Stimulated activated effector memory CD8-positive, alpha-beta T cell treated with anti-CD3 and anti-CD28 coated beads, Interleukin-12 subunit alpha, Interleukin-12 subunit beta, amount 100 ng/mL, for 72 hours (primary cell): ENCODE data around the gene SRM.
"Not testable (repeated sequence)": the region's sequence is repeated elsewhere in the genome, so short reads cannot be mapped to it uniquely, and the experiment has no call there.

Source experiments
- ATAC-seq: fragments of 150-1000 bp; cut with Tn5 transposase; 2 replicates; pipeline ENCODE4 v1.10.0; 2021
- DNase-seq, 2 donors: peaks; one replicate each; pipeline ENCODE4 v3.0.0; 2021 to 2022; ENCODE audit warnings: low spot score in 2 of 2
- H3K27ac Mint-ChIP-seq: one replicate; pipeline ENCODE4 v1.8.0; 2022; ENCODE audit warnings: mild to moderate bottlenecking, mixed read lengths
- H3K36me3 Mint-ChIP-seq: one replicate; pipeline ENCODE4 v1.8.0; 2022; ENCODE audit warnings: mild to moderate bottlenecking, mixed read lengths
- H3K4me1 Mint-ChIP-seq: one replicate; pipeline ENCODE4 v1.8.0; 2022; ENCODE audit warnings: mixed read lengths
- H3K4me3 Mint-ChIP-seq: one replicate; pipeline ENCODE4 v1.8.0; 2022; ENCODE audit warnings: mild to moderate bottlenecking, mixed read lengths
- H3K9me3 Mint-ChIP-seq: one replicate; pipeline ENCODE4 v1.8.0; 2022; ENCODE audit warnings: mixed read lengths

Gene SRM

DNA sequence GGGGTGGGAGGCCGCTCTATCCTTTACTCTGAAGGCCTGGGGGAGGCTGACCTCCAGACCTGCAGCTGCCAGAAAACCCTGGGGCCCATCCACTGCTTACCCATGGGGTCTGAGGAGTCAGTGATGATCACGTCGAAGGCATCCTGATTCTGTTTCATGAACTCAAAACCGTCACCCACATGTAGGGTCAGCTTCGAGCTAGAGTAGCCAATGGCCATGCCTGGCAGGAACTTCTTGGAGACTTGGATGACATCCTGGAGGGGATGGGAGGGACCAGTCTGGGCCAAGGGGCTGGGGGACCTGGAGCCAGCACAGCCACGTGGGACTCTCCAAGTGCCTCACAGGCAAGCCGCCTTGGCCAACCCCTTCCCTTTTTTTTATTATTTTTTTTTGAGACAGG is 3.3 kb downstream of the SRM start:
- no peak for DNase-seq
- Mint-ChIP-seq H3K4me3 (no peak overlapping the region), H3K36me3 (peaks cover 70% of the 10 kb centered on the region), H3K27ac (no peak overlapping the region), H3K9me3 (no peaks in the 10 kb centered on the region), H3K4me1 (peaks cover 37% of the 10 kb centered on the region)
- ATAC-seq, result no peak

DNA sequence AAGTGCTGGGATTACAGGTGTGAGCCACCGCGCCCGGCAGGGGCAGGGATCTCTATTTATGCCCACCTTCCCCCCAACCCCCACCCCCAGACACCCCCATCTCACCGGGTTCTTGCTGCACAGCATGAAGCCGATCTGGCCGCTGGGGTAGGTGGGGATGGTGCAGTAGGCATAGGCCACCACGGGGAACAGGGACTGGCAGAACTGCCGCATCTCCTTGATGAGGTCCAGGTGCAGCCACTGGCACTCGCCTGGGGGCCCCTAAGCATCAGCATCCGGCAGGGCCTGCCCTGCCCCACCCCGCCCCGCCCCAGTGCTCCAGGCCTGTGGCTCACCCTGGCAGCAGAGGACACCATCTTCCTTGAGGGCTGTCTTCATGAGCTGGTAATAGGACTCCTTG is 4.1 kb downstream of the SRM start:
- no peak overlapping the region for H3K4me3 Mint-ChIP-seq
- H3K9me3 Mint-ChIP-seq, result no peaks in the 10 kb centered on the region
- H3K36me3 Mint-ChIP-seq, result peaks cover 64% of the 10 kb centered on the region
- no peak for ATAC-seq
- DNase-seq, result no peak
- H3K27ac Mint-ChIP-seq, result no peak overlapping the region
- peaks cover 31% of the 10 kb centered on the region for H3K4me1 Mint-ChIP-seq

DNA sequence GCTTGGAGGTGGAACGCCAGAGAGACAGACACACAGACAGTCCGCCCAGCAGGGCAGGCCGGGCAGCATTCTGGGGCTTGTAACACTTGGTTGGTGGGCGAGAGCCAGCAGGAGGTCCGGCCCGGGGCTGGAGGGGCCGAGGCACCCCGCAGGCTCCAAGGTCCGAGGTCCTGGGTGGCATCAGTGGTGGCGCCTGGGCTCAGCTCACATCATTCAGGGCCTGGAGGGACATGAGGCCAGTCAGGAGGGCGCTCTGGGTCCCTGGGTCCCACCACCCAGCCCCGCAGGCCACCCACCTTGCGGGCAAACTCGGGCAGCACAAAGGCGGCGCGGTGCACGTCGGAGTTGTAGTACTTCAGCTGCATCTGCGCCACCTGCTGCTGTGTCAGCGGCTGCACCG is 5.2 kb downstream of the SRM start:
- no peak for DNase-seq
- Mint-ChIP-seq H3K9me3 (no peaks in the 10 kb centered on the region), H3K4me1 (peaks cover 26% of the 10 kb centered on the region), H3K4me3 (no peak overlapping the region), H3K36me3 (peaks cover 57% of the 10 kb centered on the region), H3K27ac (no peak overlapping the region)
- no peak for ATAC-seq

DNA sequence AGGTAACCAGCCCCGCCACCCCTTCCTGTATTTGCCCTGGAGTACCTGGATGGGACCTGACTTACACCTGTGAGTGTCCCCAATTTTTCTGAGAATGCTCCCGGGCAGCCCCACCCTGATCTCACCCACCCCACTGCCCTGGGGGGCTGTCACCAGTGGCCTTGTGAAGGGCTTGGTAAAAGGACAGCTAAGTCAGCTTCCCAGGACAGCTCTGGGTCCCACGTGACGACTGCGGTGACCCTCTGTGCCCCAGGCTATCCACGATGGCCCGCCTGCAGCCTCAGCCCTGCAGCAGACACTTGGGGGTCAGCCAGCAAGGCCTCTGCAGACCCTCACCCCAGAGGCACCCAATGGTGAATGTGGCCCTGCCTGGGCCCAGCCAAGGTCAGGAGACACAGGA is 5.6 kb downstream of the SRM start:
- no peak overlapping the region for H3K27ac Mint-ChIP-seq
- peaks cover 25% of the 10 kb centered on the region for H3K4me1 Mint-ChIP-seq
- H3K9me3 Mint-ChIP-seq, result no peaks in the 10 kb centered on the region
- H3K36me3 Mint-ChIP-seq, result peaks cover 54% of the 10 kb centered on the region
- DNase-seq (no peak), ATAC-seq (no peak)
- no peak overlapping the region for H3K4me3 Mint-ChIP-seq

DNA sequence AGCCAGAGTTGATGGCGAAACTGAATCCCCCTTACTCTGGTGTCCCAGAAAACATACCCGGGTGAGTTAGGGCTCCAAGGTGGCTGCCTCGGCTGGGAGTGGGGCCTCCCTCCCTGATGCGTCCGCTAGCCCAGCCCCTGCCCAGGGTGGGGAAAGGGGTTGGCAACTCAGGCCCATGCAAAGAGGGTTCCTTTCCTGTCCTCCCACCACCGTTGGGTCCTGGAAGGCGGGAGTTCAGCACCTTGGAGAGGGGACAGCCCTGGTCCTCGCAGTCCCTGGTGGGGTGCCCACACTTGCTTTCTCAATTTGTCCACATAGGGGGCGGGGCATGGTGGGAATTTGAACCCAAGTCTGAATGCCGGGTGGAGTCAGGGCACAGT is 6.1 kb downstream of the SRM start:
- Mint-ChIP-seq H3K4me1 (peaks cover 20% of the 10 kb centered on the region), H3K9me3 (no peaks in the 10 kb centered on the region), H3K27ac (no peak overlapping the region), H3K36me3 (peaks cover 50% of the 10 kb centered on the region), H3K4me3 (no peak overlapping the region)
- peak; percentile 31 for ATAC-seq
- DNase-seq, result no peak

DNA sequence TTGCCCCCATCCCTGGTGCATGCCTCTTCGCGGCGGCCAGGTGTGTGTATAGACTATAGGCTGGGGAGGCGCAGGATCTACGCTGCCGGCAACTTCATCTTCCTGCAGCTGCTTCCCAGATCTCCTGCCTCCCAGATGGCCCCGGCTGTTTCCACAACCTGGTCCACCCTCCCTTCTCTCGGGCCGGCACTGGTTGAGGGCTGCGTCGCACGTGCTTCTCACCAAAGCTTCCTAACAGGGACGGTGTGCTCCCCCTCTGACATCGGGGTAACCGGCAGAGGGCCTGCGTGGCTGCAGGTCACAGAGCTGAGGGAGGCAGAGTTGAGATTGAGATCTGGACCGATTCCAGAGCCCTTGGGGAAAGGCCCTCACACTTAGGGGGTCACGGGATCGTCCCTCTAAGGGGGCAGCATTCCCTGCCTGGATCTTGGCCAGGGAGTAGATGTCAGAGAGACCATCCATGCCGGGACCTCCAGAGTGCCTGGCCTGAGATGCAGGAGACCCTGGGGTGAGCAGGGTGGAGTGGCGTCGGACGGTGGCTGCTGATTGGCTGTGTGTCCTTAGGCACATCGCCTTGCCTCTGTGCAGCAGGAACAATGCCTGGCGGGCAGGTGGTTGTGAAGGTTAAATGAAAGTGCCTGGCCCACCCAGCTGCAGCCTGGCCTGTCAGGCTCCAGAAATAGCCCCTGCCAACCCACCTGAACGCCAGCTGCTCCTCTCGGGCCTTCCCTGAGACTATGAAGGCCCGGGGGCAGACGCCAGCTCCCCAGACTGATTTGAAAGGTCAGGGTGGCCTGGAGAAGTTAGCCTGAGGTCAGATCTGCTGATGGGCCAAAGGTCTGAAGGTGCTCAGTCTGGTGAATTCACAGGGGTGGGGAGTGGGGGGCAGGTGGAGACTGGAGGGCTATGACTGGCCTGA is 6.7 kb downstream of the SRM start:
- Mint-ChIP-seq H3K27ac (peak overlapping the region; percentile 68), H3K4me3 (no peak overlapping the region), H3K36me3 (peaks cover 43% of the 10 kb centered on the region), H3K4me1 (peaks cover 17% of the 10 kb centered on the region), H3K9me3 (no peaks in the 10 kb centered on the region)
- ATAC-seq (peak; percentile 40), DNase-seq (no peak)

DNA sequence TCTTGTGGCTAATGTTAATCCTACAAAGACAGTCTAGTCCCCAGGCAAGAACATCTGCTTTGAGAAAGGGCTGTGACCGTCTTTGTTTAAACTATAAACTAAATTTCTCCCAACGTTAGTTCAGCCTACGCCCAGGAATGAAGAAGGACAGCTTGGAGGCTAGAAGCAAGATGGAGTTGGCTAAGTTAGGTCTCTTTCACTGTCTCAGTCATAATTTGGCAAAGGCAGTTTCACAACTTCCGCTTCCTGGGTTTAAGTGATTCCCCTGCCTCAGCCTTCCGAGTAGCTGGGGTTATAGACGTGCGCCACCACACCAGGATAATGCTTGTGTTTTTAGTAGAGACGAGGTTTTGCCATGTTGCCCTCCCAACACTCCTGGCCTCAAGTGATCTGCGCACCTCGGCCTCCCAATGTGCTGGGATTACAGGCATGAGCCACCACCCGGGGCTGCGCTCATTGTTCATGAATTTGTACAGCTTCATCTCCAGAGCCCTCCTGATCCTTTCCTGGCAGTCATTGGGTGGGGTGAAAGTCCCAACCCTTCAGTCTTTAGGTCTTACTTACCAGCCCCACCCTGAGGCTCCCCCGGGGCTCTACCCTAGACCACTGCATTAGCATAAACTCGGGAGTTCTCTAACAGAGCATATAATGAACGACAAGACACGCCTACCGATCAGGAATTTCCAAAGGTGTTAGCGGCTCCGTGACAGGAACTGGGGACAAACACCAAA is 7.9 kb downstream of the SRM start:
- H3K9me3 Mint-ChIP-seq, result no peaks in the 10 kb centered on the region
- H3K36me3 Mint-ChIP-seq, result peaks cover 32% of the 10 kb centered on the region
- no peak overlapping the region for H3K4me3 Mint-ChIP-seq
- ATAC-seq, result no peak
- H3K4me1 Mint-ChIP-seq, result peaks cover 7% of the 10 kb centered on the region
- DNase-seq, result no peak
- H3K27ac Mint-ChIP-seq, result peak overlapping the region; percentile 9

DNA sequence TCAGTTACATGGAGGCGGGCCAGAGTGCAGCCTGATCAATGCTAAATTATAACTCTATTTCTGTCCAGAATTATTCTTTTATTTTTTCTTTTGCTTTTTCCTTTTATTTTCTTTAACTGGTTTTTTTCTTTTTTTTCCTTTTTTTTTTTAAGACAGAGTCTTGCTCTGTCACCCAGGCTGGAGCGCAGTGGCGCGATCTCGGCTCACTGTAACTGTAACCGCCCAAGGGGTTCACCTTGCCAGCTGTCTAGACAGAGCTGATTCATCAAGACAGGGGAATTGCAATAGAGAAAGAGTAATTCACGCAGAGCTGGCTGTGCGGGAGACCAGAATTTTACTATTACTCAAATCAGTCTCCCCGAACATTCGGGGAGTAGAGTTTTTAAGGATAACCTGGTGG is 8.7 kb downstream of the SRM start:
- H3K9me3 Mint-ChIP-seq, H3K4me3 Mint-ChIP-seq, H3K4me1 Mint-ChIP-seq, DNase-seq, ATAC-seq: not testable (repeated sequence)
- H3K27ac Mint-ChIP-seq, result peak overlapping the region; percentile 9
- peaks cover 23% of the 10 kb centered on the region for H3K36me3 Mint-ChIP-seq

DNA sequence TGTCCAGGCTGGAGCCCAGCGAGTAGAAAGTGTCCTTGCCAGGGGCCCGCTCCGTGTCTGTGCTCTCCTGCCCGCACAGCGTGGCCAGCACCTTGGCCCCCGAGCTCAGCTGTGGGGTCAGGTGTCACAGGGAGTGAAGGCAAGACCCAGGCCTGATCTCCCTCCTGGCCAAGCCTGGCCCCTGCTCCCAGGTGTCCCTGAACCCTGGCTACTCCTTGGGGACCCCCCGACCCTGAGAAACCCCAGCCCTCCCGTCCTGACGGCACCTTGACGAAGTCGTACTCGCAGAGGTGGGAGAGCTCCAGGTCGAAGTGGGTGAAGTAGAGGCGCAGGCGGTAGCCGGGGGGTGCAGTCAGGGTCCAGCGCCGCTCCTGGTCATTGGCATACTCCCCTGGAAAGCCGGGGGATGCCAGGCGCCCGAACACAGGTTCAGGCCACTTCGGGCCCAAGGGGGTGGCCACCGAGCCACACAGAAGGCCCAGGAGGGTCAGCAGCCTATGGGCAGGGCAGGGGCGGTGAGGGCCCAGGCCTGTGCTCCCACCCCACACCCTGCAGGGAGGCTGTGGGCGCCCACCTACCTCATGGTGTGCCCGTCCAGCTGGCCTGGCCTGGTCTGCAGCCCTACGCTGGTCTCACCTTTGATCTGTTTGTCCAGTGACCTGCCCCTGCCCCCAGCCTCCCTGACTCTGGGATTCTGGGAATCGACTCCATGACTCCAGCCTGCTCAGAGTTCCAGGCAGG is 13.0 kb downstream of the SRM start, which contains the start of gene MASP2:
Gene MASP2, minus strand, starts transcription at position 615 of the 741 bp plus-strand sequence. Its CDS starts 32 bp downstream, at position 583.
- no peak within 1 kb of the TSS for H3K4me3 Mint-ChIP-seq
- H3K4me1 Mint-ChIP-seq, result no peaks in the 10 kb centered on the region
- H3K27ac Mint-ChIP-seq, result no peak within 1 kb of the TSS
- no peaks in the 10 kb centered on the region for H3K9me3 Mint-ChIP-seq
- DNase-seq (no peak), ATAC-seq (no peak)
- H3K36me3 Mint-ChIP-seq, result no peaks in the 10 kb centered on the region

DNA sequence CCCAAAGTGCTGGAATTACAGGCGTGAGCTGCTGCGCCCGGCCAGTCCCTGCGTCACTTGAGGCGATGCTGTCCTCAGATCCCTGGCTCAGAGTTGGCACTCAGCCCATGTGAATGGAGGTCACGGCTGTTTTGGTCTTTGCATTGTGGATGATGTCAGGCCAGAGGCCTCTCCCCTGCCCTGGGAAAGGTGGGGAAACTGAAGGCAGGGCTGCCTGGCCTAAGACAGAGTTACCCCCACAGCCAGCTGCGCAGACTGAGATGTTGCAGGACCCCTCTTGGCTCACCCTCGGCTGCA is 13.6 kb downstream of the SRM start:
- Mint-ChIP-seq H3K9me3 (no peaks in the 10 kb centered on the region), H3K27ac (no peak overlapping the region)
- no peak for ATAC-seq

DNA sequence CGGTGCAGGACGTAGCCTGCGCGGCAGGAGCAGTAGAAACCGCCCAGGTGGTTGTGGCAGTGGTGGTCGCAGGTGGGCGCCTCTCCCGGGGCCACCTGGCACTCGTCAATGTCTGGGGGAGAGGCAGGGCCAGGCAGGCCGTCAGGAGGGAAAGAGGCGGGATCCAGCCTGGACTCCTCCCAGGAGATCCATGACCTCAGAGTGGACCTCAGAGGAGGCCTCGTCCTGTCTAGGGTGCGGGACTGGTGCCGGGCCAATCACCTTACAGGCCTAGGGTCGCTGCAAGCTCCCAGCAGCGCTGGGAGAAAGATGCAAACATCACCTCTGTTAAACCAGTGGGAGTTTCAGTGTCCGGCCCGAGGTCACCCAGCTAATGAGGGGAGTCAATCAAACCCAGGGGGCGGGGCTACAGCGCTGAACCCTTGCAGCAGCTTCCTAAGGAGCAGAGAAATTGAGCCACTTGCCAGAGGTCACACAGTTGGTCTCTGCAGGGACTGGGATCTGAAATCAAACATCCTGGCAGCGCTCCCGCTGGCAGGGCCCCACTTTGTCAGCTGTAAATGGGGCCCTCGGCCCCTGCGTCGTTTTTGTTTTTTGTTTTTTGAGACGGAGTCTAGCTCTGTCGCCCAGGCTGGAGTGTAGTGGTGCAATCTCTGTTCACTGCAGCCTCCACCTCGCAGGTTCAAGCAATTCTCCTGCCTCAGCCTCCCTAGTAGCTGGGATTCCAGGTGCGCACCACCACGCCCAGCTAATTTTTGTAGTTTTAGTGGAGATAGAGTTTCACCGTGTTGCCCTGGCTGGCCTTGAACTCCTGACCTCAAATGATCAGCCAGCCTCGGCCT is 14.2 kb downstream of the SRM start:
- Mint-ChIP-seq H3K4me1 (no peaks in the 10 kb centered on the region), H3K36me3 (no peaks in the 10 kb centered on the region), H3K9me3 (no peaks in the 10 kb centered on the region), H3K4me3 (no peak overlapping the region), H3K27ac (no peak overlapping the region)
- DNase-seq, result no peak
- ATAC-seq, result peak; percentile 5

More for the DNA sequence above, 13.6 kb downstream of the SRM start:
- H3K4me1 Mint-ChIP-seq, result no peaks in the 10 kb centered on the region
- DNase-seq, result no peak
- H3K4me3 Mint-ChIP-seq, result no peak overlapping the region
- no peaks in the 10 kb centered on the region for H3K36me3 Mint-ChIP-seq

DNA sequence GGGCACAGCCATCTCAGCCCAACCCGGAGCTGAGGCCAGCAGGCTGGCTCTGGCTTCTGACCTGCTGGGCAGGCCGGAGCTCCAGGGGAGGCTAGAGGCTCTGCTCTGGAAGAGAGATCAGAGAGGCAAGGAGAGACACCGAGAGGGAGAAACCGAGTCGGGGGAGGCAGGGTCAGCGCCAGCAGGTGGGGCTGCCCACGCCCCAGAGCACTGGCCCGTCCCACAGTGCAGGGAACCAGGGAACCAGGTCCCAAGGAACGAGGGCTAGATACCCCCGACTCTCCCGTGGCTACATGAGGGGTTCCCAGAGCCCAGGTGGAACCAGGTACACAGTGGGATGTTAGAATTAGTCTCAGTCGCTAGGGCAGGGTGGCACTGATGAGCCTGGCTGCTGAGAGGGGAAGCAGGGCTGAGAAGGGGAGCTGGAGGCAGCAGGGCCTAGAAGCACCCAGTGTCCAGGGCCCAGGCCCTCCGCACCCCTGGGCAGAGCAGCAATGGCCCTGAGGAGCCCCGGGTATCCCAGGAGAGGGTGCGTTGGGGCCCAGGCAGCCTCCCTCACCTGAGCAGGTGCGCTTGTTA is 14.9 kb downstream of the SRM start:
- no peak for ATAC-seq
- H3K27ac Mint-ChIP-seq, result peak overlapping the region; percentile 44
- H3K36me3 Mint-ChIP-seq, result no peaks in the 10 kb centered on the region

DNA sequence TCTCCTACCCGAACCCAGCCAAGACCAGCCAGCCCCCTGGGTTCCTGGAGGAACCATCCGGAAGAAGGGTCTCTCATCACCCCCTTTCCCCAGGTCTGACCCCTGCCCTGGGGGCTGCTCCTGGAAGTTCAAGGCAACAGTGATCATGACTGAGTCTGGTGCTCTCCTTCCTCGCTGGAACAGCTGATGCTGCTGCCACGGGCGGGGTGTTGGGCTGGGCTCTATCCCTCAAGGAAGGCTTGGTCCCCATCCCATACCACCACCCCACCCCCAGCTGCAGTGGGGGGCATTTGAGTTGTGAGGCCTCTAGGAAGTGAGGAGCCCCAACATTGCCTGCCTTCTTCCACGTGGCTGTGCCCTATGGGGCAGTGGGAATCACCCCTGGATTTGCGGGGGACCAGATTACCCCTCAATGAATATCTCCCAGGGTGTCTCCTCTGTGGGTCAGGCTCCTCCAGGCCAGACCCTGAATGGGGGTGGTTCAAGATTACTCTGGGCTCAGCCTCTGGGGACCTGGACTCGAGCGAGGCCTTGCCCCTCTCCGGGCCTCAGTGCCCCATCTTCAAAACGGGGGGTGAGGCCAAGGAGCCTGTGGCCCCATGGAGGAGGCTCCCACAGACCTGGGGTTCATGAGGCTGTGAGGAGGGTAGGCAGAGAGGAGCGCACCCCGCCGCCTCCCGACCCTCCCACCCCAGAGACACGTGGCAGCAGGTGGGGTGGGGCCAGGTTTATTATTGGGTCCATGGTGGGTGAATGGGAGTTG is 15.6 kb downstream of the SRM start:
- ATAC-seq (no peak), DNase-seq (no peak)
- Mint-ChIP-seq H3K9me3 (no peaks in the 10 kb centered on the region), H3K36me3 (no peaks in the 10 kb centered on the region), H3K4me3 (no peak overlapping the region), H3K4me1 (no peaks in the 10 kb centered on the region), H3K27ac (peak overlapping the region; percentile 44)

More for the DNA sequence above, 14.9 kb downstream of the SRM start:
- Mint-ChIP-seq H3K9me3 (no peaks in the 10 kb centered on the region), H3K4me1 (no peaks in the 10 kb centered on the region), H3K4me3 (no peak overlapping the region)
- DNase-seq, result no peak
